HCT116 (cell line): Measurements from ENCODE around the gene PKMYT1. TPM values are rescaled to one million over a fixed set of nuclear protein-coding genes. Genes with fewer than 3 reads are reported as not detected.

Experiments used
- ATAC-seq: fragments of 200-7000 bp; cut with Tn5 transposase; 2 replicates; pipeline ENCODE4 v1.9.1; 2020; ENCODE audit warnings: mild to moderate bottlenecking, moderate library complexity
- BruUV-seq: library from RNA; stranded (reverse); fragments of 400-500 nt; replicated peaks from 2 replicates; lab custom pipeline; 2021; lab: Mats Ljungman, UMichigan
- CTCF ChIA-PET: fragments of 300-600 bp; sonication (Branson Sonifier 250); formaldehyde crosslinking; loops from one replicate; lab custom pipeline; 2021; ENCODE audit warnings: antibody characterized with exemption; lab: Charles Lee
- POLR2A ChIA-PET: fragments of 300-600, 350-600 bp; sonication (Branson Sonifier 250); formaldehyde crosslinking; loops from one replicate; lab custom pipeline; 2021; ENCODE audit warnings: antibody characterized with exemption; lab: Charles Lee
- RAD21 ChIA-PET, 2 experiments: fragments of 300-600 bp; sonication (Branson Sonifier 250); formaldehyde crosslinking; loops; one replicate each; lab custom pipeline; 2023; ENCODE audit warnings: low total read pairs in 2 of 2; ENCODE audit not compliant: uncharacterized antibody in 2 of 2, unreplicated experiment in 2 of 2, low non-redundant PET in 1 of 2; lab: Charles Lee
- DNase-seq: peaks from one replicate; pipeline ENCODE4 v3.0.0-alpha.2; 2010; ENCODE audit warnings: low read depth, low spot score
- H2AFZ ChIP-seq: fragments of 200-600 bp; shearing (Covaris generic), sonication (generic); 2 replicates; pipeline ENCODE4 v1.6.1; 2017; ENCODE audit warnings: low read depth, mixed run types, mixed read lengths, antibody characterized with exemption, low read length; ENCODE audit not compliant: poor library complexity, severe bottlenecking
- H3K27ac ChIP-seq: 2 replicates; pipeline ENCODE4 v1.5.1; 2012; ENCODE audit warnings: low read depth, low read length
- H3K27me3 ChIP-seq: fragments of 200-600 bp; sonication (generic); 2 replicates; pipeline ENCODE4 v1.6.1; 2016; ENCODE audit warnings: mixed run types, low read length, mixed read lengths; ENCODE audit not compliant: insufficient read depth
- H3K36me3 ChIP-seq, 2 experiments: fragments of 200-500 bp in 1 of 2; fragments of 200-600 bp in 1 of 2; sonication (Bioruptor generic) in 1 of 2; sonication (generic) in 1 of 2; 2 replicates each; pipeline versions ENCODE4 v1.5.1 to v1.6.1; 2014 to 2016; ENCODE audit warnings: low read length in 2 of 2, inconsistent platforms in 1 of 2, mixed read lengths in 1 of 2, mixed run types in 1 of 2; ENCODE audit not compliant: insufficient read depth in 2 of 2, control insufficient read depth in 1 of 2
- H3K4me1 ChIP-seq, 2 experiments: fragments of 200-600 bp in 1 of 2; sonication (generic) in 1 of 2; 2 replicates each; pipeline versions ENCODE4 v1.5.1 to v1.6.1; 2012 to 2017; ENCODE audit warnings: low read length in 2 of 2, inconsistent platforms in 1 of 2, mild to moderate bottlenecking in 1 of 2, mixed read lengths in 1 of 2, mixed run types in 1 of 2, moderate library complexity in 1 of 2; ENCODE audit not compliant: insufficient read depth in 2 of 2, control insufficient read depth in 1 of 2
- H3K4me2 ChIP-seq: fragments of 200-600 bp; sonication (generic); 2 replicates; pipeline ENCODE4 v1.6.1; 2017; ENCODE audit warnings: mixed run types, low read length, mixed read lengths
- H3K4me3 ChIP-seq, 2 experiments: fragments of 200-600 bp in 1 of 2; sonication (generic) in 1 of 2; replicated peaks in 1 of 2; 2 replicates each; pipeline ENCODE4 v1.5.1; 2011 to 2016; ENCODE audit warnings: low read length in 2 of 2, control low read depth in 1 of 2, low read depth in 1 of 2, mild to moderate bottlenecking in 1 of 2, mixed read lengths in 1 of 2, mixed run types in 1 of 2
- H3K79me2 ChIP-seq: fragments of 200-600 bp; sonication (generic); 2 replicates; pipeline ENCODE4 v1.6.1; 2017; ENCODE audit warnings: mild to moderate bottlenecking, mixed run types, low read length, moderate library complexity, mixed read lengths; ENCODE audit not compliant: insufficient read depth
- H3K9ac ChIP-seq: fragments of 200-600 bp; sonication (generic); 2 replicates; pipeline ENCODE4 v1.6.1; 2016; ENCODE audit warnings: low read length, mixed read lengths
- H3K9me2 ChIP-seq: fragments of 200-600 bp; sonication (generic), shearing (Covaris generic); 2 replicates; pipeline ENCODE4 v1.6.1; 2017; ENCODE audit warnings: mixed run types, mild to moderate bottlenecking, moderate library complexity; ENCODE audit not compliant: insufficient read depth
- H3K9me3 ChIP-seq, 2 experiments: fragments of 200-500 bp in 1 of 2; fragments of 200-600 bp in 1 of 2; sonication (Bioruptor generic) in 1 of 2; sonication (generic) in 1 of 2; 2 replicates each; pipeline ENCODE4 v1.6.1; 2014 to 2017; ENCODE audit warnings: low read length in 2 of 2, mixed read lengths in 2 of 2, inconsistent platforms in 1 of 2, low read depth in 1 of 2, mild to moderate bottlenecking in 1 of 2, mixed run types in 1 of 2, moderate library complexity in 1 of 2; ENCODE audit not compliant: control insufficient read depth in 1 of 2, insufficient read depth in 1 of 2
- H4K20me1 ChIP-seq: fragments of 200-600 bp; sonication (generic), shearing (Covaris generic); 2 replicates; pipeline ENCODE4 v1.6.1; 2017; ENCODE audit warnings: mixed run types, mild to moderate bottlenecking, moderate library complexity; ENCODE audit not compliant: insufficient read depth
- CBX3 ChIP-seq: IDR thresholded peaks from 2 replicates; pipeline ENCODE4 v1.6.1; 2012; ENCODE audit warnings: low read depth
- EGR1 ChIP-seq: IDR thresholded peaks from 2 replicates; pipeline ENCODE4 v1.6.1; 2012; ENCODE audit warnings: low read depth
- ELF1 ChIP-seq: IDR thresholded peaks from 2 replicates; pipeline ENCODE4 v1.6.1; 2012; ENCODE audit warnings: low read depth, borderline replicate concordance
- EZH2 ChIP-seq: fragments of 200-600 bp; sonication (generic); IDR thresholded peaks from 2 replicates; pipeline ENCODE4 v1.6.1; 2017; ENCODE audit warnings: antibody characterized with exemption, mixed run types
- EZH2phosphoT487 ChIP-seq: fragments of 200-600 bp; IDR thresholded peaks from 2 replicates; pipeline ENCODE4 v1.6.1; 2018; ENCODE audit warnings: antibody characterized with exemption, borderline replicate concordance
- FOSL1 ChIP-seq: IDR thresholded peaks from 2 replicates; pipeline ENCODE4 v1.6.1; 2012; ENCODE audit warnings: low read depth
- JUND ChIP-seq: IDR thresholded peaks from 2 replicates; pipeline ENCODE4 v1.6.1; 2012
- MAX ChIP-seq: IDR thresholded peaks from 2 replicates; pipeline ENCODE4 v1.6.1; 2012
- POLR2A ChIP-seq: IDR thresholded peaks from 2 replicates; pipeline ENCODE4 v1.7.0; 2011; ENCODE audit warnings: borderline replicate concordance; ENCODE audit not compliant: insufficient read depth, insufficient read length; ENCODE audit errors: extremely low read depth
- POLR2AphosphoS5 ChIP-seq: IDR thresholded peaks from 2 replicates; pipeline ENCODE4 v1.6.1; 2011; ENCODE audit warnings: mild to moderate bottlenecking, low read depth, low read length, moderate library complexity
- RAD21 ChIP-seq: IDR thresholded peaks from 2 replicates; pipeline ENCODE4 v1.6.1; 2012; ENCODE audit warnings: low read depth, mild to moderate bottlenecking
- REST ChIP-seq: IDR thresholded peaks from 2 replicates; pipeline ENCODE4 v1.6.1; 2012; ENCODE audit warnings: low read depth
- SIN3A ChIP-seq: IDR thresholded peaks from 2 replicates; pipeline ENCODE4 v1.6.1; 2012; ENCODE audit warnings: low read depth
- SP1 ChIP-seq: IDR thresholded peaks from 2 replicates; pipeline ENCODE4 v1.6.1; 2012; ENCODE audit warnings: low read depth
- SRF ChIP-seq: IDR thresholded peaks from 2 replicates; pipeline ENCODE4 v1.6.1; 2012; ENCODE audit warnings: low read depth
- TCF7L2 ChIP-seq: IDR thresholded peaks from 2 replicates; pipeline ENCODE4 v1.7.0; 2011; ENCODE audit warnings: borderline replicate concordance, inconsistent platforms; ENCODE audit not compliant: insufficient read depth, insufficient read length; ENCODE audit errors: extremely low read depth
- ZBTB33 ChIP-seq: IDR thresholded peaks from 2 replicates; pipeline ENCODE4 v1.6.1; 2011; ENCODE audit warnings: mild to moderate bottlenecking, low read length, moderate library complexity; ENCODE audit not compliant: insufficient replicate concordance; ENCODE audit errors: extremely low read depth
- ZFX ChIP-seq: fragments of 450-650 bp; IDR thresholded peaks from 2 replicates; pipeline ENCODE4 v1.6.1; 2017
- ZNF274 ChIP-seq: fragments of 200-500 bp; sonication (Bioruptor generic); IDR thresholded peaks from 2 replicates; pipeline ENCODE4 v1.6.1; 2014; ENCODE audit warnings: mild to moderate bottlenecking, low read depth, low read length, inconsistent platforms
- intact Hi-C: fragments of 100-400 bp; cut with micrococcal nuclease; formaldehyde crosslinking; loops from 2 replicates; pipeline ENCODE4 v1.10.0; 2022
- total RNA-seq: library from RNA; stranded (reverse); gene quantifications from one replicate; pipeline ENCODE4 v1.2.1, GENCODE V29; 2021; ENCODE audit not compliant: unreplicated experiment
- TF ChIP-seq, protein P1 (sequence below): IDR thresholded peaks from 2 replicates; pipeline ENCODE4 v1.6.1; 2012

Gene PKMYT1
- total RNA-seq, 1 experiment from 2014 or later, result 104 TPM

GRCh38 chr16:2988590-2989099 is 8.4 kb upstream of the PKMYT1 start:
- Histone ChIP-seq H3K4me1 (peaks cover 16 to 28% of the 10 kb centered on the region in 2 experiments), H3K27ac (no peak overlapping the region), H3K4me2 (no peak overlapping the region), H4K20me1 (no peaks in the 10 kb centered on the region), H2AFZ (no peak overlapping the region), H3K9me2 (no peaks in the 10 kb centered on the region), H3K4me3 (no peak overlapping the region), H3K27me3 (no peaks in the 10 kb centered on the region), H3K9me3 (no peaks in the 10 kb centered on the region), H3K36me3 (no peaks in the 10 kb centered on the region), H3K79me2 (no peaks in the 10 kb centered on the region), H3K9ac (no peak overlapping the region)
- ATAC-seq (no peak), DNase-seq (no peak)
- ChIA-PET CTCF (no interaction called here), RAD21 (no interaction called here), POLR2A (interaction anchor here (0.7 kb wide), 2 partner anchors 11 to 32 kb away, joined by 3 to 4 read pairs; no protein-coding TSS in a partner anchor)
- TF ChIP-seq RAD21 (no peak), REST (no peak), EZH2phosphoT487 (no peak), TCF7L2 (no peak), SP1 (no peak), FOSL1 (no peak), EGR1 (no peak), EZH2 (no peak), MAX (no peak), SRF (no peak), CBX3 (no peak), POLR2A (no peak), JUND (no peak), ZBTB33 (no peak), ZNF274 (no peak), SIN3A (no peak), ZFX (no peak), POLR2AphosphoS5 (no peak), ELF1 (no peak)
- TF ChIP-seq, protein P1, sequence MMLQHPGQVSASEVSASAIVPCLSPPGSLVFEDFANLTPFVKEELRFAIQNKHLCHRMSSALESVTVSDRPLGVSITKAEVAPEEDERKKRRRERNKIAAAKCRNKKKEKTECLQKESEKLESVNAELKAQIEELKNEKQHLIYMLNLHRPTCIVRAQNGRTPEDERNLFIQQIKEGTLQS, result no peak
- intact Hi-C loops, result no loop called here
- no TSS peak for BruUV-seq
